T-helper 2 cell treated with Interferon-gamma antibody and Interleukin-4, amounts not matched to agents 100 ng/mL and 5 ng/mL, for 36 hours (primary cell): ENCODE results near the gene POLR1E. TPM values are rescaled to one million over a fixed set of nuclear protein-coding genes. Genes with fewer than 3 reads are reported as not detected.
"Not testable (repeated sequence)": the region's sequence is repeated elsewhere in the genome, so short reads cannot be mapped to it uniquely, and the experiment has no call there.

Experiments
- intact Hi-C: fragments of 100-400 bp; cut with micrococcal nuclease; formaldehyde crosslinking; loops from one replicate; pipeline ENCODE4 v1.15.1; 2023
- total RNA-seq: library from RNA; stranded (reverse); gene quantifications from 2 replicates; pipeline ENCODE4 v1.2.3, GENCODE V29; 2022

POLR1E gene
- total RNA-seq, 1 donor from 2014 or later = 34.7 TPM

DNA sequence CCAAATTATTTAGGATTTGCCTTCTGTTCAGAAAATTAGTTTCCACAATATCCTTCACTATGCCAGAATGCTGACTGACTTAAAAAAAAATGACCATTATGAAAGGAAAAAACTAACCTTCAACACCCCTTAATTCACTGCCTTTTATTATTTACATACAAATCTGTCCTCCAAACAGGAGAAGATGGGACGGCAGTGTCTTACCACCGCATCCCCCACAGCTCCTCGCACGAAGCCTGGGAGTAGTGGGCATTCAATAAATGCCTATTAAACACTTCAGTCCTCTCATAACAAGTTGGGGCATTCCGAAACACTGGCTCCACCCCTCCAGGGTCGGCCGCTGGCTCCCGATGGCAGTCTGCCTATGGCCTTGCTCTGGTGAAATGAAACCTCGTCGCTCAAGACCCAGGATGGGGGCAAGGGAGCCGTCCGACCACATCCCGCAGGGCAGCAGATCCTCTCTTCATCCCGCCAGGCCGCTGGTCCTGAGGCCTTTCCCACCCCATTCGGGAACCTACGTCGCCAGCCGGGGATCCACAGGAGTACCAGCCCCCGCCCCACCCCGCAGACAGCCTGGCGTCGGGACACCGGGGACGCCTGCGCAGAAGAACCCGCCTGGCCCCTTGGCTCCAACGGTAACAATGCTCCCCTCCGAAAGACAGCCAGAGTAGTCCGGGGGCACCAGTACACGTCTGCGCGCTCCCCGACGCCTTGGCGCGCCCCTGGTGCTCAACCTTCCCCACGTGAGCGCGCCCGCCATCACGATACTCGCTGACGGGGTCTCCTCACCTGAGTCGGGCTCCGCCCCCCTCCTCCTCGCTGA is 21.1 kb upstream of the POLR1E start:
- intact Hi-C loops = loop anchor here (1.0 to 10.0 kb wide), 9 partner anchors 21 to 977 kb away; partner anchors contain the start of genes DCAF10, GRHPR, POLR1E and TOMM5

DNA sequence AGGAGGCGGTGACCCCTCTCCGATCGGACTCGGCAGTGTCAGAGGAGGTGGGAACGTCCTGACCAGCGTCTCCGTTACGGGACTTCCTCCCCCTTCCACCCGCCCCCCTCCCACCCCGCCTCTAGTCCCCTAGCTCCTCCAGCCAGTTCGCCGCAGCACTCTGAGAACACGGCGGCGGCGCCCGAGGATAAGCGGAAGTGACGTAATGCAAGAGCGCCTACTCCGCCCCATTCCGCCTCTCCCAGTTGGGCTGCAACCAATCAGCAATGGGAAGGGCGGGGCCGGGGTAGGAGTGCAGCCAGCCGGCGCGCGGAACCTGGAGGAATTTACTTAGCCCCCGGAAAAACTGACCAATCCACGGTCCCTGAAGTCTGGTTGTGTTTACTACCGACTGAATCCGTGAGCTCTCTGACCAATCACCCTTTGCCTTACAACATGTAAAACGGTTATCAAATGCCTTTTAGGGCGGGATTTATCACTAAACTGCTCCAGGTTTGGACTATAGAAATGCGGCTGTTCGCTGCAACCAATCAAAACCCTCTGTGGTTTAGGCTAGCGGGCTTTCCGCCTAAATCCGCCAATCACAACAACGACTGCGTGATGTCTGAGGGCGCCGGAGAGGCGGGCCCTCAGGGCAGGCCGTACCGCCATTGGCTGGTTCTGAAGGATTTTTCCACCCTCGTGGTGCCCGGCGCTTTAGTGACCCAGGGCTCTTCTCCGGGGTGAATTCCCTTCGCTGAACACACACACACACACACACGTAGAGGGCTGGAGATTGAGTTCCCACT is 20.3 kb upstream of the POLR1E start, which contains the start of gene ZBTB5:
TSS of gene ZBTB5 (minus strand) at position 202 of the 788 bp plus-strand sequence. CDS start 22,899 bp downstream, outside the sequence.
- intact Hi-C loops = loop anchor here (1.0 to 10.0 kb wide), 9 partner anchors 20 to 978 kb away; partner anchors contain the start of genes DCAF10, GRHPR, POLR1E and TOMM5

DNA sequence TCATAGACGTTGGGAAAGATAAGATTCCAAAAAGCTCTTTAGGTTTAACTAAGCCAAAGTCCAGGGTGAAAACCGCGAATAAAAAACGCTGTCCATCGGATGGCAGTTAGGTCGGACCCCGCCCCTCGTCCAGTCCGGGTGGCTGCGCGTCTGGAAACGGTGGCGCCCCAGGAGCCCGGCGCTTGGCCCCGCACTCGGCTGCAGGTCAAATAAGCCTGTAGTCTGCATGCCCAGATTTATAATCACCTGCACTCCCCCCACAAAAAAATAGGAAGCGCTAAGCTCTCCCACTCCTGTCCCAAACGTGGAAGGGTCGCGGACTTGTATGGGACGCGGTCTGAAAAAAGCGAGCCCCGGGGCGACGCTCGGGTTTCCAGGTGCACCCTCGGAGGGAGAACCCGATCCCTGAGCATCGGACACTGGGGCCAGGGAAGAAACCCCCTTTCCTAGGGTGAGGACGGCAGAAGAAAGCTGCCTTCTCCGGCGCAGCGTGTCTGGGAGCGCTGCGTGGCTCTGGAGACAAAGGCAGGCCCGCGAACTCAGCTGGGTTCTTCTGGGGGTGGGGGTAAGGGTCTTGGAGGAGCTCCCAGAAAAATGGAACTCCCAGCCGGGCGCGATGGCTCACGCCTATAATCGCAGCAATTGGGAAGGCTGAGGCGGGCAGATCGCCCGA is 19.6 kb upstream of the POLR1E start:
- intact Hi-C loops = loop anchor here (5.0 to 10.0 kb wide), 4 partner anchors 161 to 979 kb away; partner anchors contain the start of genes DCAF10 and TRMT10B

DNA sequence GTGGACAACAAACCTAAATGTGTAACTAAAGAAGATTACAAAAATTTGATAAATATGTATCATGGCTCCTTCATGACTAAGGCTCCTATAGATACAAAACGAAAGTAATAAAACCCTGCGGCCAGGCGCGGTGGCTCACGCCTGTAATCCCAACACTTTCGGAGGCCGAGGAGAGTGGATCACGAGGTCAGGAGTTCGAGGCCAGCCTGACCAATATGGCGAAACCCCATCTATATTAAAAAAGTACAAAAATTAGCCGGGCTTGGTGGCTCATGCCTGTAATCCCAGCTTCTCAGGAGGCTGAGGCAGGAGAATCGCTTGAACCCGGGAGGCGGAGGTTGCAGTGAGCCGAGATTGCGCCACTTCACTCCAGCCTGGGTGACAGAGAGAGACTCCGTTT is 18.2 kb upstream of the POLR1E start:
- intact Hi-C loops = loop anchor here (5.0 to 10.0 kb wide), 4 partner anchors 163 to 980 kb away; partner anchors contain the start of genes DCAF10 and TRMT10B

DNA sequence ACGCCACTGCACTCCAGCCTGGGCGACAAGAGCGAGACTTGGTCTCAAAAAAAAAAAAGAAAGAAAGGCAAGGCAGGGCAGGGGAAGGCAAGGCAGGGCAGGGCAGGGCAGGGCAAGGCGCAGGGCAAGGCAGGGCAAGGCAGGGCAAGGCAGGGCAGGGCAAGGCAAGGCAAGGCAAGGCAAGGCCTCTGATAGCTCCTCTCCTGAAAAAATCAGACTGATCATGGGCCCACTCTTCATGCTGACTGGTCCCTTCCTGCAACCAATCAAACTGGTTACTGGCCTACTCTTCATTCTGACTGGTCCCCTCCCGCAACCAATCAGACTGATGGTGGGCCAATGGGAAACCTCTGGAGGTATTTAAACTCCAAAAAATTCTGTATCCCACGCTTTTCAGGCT is 17.1 kb upstream of the POLR1E start:
- intact Hi-C loops = loop anchor here (5.0 to 10.0 kb wide), 4 partner anchors 164 to 981 kb away; partner anchors contain the start of genes DCAF10 and TRMT10B

DNA sequence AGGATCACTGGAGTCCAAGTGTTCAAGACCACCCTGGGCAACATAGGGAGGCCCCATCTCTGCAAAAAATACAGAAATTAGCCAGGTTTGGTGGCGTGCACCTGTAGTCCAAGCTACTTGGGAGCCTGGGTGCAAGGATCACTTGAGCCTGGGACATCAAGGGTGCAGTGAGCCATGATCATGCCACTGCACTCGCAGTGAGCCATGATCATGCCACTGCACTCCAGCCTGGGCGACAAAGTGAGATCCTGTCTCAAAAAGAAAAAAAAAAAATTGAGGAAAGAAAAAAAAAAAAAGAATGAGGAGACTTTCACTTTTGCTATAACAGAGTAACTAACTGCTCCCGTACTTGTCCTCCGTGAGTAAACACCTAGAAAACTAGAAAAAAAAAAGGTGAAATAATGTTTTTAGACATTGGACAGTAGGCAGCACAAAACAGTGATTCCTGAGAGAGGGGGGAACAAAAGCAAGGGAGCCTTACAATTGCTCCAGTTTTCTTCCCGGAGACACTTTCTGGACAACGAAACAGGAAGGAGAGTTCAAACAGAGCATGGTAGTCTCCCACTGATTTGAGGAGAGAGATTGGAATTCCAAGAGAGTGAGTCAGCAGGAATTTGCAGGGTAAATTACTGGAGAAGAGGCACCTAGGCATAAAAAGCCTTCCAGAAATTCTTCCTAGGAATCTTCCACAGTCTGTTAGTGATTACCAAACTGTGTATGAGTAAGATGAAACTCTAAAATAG is 13.6 kb upstream of the POLR1E start:
- intact Hi-C loops = no loop called here

DNA sequence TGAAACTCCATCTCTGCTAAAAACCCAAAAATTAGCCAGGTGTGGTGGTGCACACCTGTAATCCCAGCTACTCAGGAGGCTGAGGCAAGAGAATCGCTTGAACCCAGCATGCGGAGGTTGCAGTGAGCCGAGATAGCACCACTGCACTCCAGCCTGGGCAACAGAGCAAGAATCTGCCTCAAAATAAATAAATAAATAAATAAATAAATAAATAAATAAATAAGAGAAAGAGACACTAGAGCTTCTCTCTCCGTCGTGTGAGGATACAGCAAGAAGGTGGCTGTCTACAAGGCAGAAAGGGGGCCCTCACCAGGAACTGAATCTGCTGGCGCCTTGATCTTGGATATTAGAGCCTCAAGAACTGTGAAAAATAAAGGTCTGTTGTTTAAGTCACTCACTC is 11.8 kb upstream of the POLR1E start:
- intact Hi-C loops = not testable (repeated sequence)

DNA sequence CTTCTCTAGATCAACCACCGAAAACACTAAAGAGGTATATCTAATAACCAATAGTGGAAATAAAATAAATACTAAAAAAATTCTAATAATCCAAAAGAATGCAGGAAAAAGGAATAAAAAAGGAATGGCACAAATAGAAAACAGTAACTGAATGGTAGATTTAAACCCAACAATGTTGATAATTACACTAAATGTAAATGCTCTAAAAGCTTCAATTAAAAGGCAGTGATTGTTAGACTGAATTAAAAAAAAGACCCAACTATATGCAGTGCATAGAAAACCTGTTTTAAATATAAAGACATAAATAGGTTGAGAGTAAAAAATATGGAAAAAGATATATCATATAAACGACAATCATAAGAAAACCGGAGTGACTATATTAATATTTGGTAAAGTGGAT is 11.3 kb upstream of the POLR1E start:
- intact Hi-C loops = no loop called here

DNA sequence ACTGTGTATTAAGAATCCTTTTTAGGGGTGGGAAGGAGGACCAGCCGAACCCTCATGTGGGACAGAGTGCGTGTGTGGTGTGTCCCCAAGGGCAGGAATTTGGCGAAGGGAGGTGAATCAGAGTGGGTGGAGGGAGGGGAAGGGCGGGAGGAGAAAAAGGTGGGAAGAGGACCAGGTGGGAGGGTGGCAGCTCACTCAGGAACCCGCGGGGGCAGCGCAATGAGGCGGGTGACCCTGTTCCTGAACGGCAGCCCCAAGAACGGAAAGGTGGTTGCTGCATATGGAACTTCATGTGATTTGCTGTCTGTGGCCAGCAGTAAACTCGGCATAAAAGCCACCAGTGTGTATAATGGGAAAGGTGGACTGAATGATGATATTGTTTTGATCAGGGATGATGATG is 8.8 kb upstream of the POLR1E start:
- intact Hi-C loops = no loop called here

DNA sequence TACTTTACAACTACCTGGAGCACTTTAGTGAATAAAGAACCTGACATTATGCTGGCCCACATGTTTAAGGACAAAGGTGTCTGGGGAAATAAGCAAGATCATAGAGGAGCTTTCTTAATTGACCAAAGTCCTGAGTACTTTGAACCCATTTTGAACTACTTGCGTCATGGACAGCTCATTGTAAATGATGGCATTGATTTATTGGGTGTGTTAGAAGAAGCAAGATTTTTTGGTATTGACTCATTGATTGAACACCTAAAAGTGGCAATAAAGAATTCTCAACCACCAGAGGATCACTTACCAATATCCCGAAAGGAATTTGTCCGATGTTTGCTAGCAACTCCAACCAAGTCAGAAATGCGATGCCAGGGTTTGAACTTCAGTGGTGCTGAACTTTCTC is 8.3 kb upstream of the POLR1E start:
- intact Hi-C loops = not testable (repeated sequence)

DNA sequence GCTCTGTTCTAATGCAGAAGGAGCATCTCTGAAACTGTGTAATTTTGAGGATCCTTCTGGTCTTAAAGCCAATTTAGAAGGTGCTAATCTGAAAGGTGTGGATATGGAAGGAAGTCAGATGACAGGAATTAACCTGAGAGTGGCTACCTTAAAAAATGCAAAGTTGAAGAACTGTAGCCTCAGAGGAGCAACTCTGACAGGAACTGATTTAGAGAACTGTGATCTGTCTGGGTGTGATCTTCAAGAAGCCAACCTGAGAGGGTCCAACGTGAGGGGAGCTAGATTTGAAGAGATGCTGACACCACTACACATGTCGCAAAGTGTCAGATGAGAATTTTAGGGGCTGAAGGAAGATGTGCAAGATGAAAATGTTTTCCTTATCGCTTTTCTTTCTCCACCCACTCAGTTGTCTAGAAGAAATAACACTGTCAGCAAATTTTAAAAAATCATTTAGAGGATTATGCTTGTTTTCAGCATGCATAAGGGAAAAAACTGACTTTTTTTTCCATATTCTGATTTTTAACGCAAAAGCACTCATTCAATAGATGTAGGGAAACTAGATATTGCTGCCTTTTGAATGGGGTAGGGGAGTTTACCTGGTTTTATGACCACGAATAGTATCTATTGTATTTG is 7.6 kb upstream of the POLR1E start:
- intact Hi-C loops = not testable (repeated sequence)

DNA sequence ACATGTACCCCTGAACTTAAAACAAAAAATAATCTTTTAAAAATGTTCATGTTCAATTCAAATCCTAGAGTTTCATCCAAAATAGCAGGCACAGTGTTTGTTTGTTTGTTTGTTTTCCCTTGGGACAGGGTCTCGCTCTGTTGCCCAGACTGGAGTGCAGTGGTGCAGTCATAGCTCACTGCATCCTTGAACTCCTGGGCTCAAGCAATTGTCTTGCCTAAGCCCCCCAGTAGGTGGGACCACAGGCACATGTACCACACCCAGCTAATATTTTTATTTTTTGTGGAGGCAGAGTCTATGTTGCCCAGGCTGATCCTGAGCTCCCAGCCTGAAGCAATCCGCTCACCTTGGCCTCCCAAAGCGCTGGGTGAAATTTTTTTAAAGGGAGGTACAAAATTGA is 5.0 kb upstream of the POLR1E start:
- intact Hi-C loops = loop anchor here (10.0 kb wide), 1 partner anchor 584 kb away; the partner anchor contains the start of gene SHB

DNA sequence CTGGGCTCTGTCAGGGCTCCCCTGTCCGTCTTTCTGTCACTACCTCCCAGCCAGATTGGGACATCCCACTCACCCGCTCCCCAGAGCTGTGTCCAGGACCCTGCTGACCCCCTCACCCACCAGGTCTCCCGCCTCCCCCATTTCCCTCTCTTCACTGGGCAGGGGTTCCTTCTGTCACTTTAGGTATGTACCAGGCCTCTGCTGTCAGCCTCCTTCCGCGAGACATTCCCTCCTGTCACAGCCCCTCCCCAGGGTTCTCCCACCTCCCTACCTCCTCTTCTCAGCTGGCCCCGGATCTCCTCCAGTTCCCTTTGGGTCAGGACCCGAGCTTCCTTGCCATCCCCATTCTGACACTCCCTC is 488 bp downstream of the POLR1E start:
- intact Hi-C loops = loop anchor here (5.0 to 10.0 kb wide), 4 partner anchors 409 to 1084 kb away; partner anchors contain the start of genes RNF38, SHB and SLC25A51

DNA sequence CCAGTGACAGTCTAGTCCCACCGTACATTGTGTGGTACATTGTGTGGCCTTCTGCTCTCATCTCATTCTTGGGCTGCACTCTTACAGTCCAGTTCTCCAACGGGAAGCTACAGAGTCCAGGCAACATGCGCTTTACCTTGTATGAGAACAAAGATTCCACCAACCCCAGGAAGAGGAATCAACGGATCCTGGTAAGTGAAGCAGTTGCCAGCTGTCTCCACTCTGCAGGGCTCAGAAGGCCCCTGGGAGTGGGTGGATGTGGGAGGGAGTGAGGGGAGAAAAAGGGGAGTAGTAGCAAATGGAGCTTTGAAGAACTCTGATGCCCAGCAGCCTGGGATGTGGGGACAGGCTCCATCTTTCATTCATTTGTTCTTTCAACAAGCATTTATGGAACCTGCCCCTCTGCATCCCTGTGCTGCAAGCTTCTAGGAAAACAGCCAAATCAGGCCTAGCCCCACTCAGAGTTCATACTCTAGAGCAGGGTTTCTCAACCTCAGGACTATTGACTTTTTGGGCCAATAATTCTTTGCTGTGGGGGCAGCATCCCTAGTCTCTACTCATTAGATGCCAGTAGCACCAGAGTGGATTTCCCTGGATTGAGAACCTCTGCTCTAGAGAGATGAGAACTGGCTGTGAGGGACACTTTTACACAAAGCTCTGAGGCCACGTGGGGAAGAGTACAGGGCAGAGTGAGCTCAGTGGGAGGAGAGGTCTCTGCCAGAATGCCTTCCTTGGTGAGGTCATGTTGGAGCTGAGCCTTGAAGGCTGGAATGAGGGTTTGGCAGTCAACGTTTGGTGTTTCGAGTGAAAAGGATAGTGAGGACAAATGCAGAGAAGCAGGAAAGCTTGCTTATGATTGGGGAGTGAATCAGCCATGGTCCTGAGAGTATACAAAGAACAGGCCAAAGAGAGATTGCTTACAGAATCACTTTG is 1.1 kb downstream of the POLR1E start:
- intact Hi-C loops = loop anchor here (5.0 to 10.0 kb wide), 4 partner anchors 410 to 1085 kb away; partner anchors contain the start of genes RNF38, SHB and SLC25A51

DNA sequence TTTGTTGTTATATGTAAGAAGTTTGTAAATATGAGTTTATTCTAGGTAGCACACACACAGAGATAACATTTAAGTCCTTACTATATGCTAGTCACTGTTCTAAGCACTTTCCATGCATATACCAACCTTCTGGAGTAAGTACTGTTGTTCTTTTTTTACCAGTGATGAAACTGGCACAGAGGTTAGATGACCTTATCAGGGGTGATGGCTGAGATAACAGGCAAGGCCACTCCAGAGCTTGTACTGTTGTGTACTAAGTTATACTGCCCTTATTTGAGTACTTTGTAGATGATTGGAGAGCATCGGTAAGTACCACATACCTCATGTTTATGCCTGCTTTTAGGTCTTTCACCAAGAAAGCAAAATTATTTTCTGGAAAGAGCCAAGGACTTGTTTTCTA is 6.2 kb downstream of the POLR1E start:
- intact Hi-C loops = no loop called here

DNA sequence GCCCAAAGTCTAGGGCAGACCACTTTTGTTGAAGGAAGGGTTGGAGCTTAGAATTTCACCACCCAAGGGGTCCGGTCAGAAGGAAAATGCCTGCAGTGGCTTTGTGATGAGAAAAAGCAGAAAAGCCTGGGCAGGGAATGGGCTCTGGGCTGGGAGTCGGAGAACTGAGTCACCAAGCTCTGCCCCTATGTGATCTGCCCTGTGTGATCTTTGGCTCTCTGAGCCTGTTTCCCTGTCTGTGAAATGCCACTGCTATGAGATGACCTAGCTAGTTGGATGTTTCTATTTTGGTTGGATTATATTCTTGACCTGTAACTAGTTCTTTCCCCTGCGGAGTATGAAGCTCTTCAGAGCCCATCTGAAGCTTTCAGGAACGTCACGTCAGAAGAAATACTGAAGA is 9.8 kb downstream of the POLR1E start:
- intact Hi-C loops = no loop called here

DNA sequence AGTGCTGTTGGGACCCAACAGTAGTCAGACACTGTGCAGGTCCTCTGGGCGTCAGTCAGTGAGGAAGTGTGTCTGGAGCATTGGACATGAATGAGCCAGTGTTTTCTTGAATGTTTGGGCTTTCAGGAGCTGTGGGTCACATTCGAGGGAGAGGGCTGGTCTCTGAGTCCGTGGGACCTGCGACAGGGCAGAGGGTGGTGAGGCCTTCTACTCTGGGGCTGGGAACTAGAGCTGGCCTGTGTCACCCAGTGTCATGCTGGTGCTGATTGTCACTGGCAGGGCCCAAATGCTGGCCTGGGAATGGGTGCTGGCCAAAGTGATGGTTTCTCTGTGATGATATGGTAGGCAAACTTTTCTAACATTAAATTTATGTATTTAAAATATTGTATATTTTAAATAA is 10.3 kb downstream of the POLR1E start:
- intact Hi-C loops = no loop called here

DNA sequence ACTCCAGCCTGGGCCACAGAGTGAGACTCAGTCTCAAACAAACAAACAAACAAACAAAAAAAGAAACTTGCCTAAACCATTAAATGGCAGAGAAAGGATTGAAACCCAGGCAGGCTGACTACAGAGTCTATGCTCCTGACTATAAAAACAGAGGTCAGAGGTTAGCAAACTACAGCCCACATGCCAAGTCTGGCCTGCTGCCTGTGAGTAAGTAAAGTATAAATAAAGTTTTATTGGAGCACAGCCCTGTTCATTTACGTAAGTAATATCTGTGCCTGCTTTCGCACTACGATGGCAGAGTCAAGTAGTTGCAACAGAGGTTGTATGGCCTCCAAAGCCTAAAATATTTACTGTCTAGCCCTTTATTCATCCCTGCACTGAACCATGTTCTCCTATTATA is 11.6 kb downstream of the POLR1E start:
- intact Hi-C loops = no loop called here

DNA sequence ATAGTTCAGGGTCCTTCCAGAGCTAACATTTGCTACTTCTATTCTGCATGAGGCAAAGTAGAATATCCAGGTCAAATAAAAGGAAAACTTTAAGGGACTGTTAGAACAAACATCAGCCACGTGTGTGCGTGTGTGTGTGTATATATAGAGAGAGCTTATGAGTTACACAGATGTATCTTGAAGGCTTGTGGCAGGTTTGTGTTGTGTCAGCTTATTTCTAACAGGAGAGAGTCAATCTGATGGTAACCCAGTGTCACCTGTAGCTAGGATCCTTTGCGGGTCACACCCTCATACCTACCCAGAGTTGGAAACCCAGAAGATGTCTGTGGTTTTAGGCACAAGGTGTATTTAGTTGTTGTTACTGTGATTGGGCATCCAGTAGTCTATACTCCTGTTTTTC is 12.7 kb downstream of the POLR1E start:
- intact Hi-C loops = no loop called here
